GM18861 (cell line): ENCODE data around the gene RASGRF1.
A peak's percentile ranks its signal among the peaks of the same experiment; 100 is the strongest.
"Not testable (repeated sequence)": the region's sequence is repeated elsewhere in the genome, so short reads cannot be mapped to it uniquely, and the experiment has no call there.

Experiments
- ATAC-seq: cut with Tn5 transposase; IDR thresholded peaks from one replicate; pipeline ENCODE4 v1.9.1; 2021; ENCODE audit not compliant: unreplicated experiment

Gene RASGRF1

GRCh38 chr15:79016527-79017170 lies 73.9 kb downstream of the RASGRF1 start:
- ATAC-seq, result no peak

GRCh38 chr15:79015416-79015815 lies 75.2 kb downstream of the RASGRF1 start:
- peak; percentile 56 for ATAC-seq

- ATAC-seq, result no peak
These were observed 80.3 kb downstream of the RASGRF1 start for GRCh38 chr15:79010278-79010677.

- no peak for ATAC-seq
These were observed 81.2 kb downstream of the RASGRF1 start for GRCh38 chr15:79009379-79009778.

GRCh38 chr15:79008659-79009058 lies 81.9 kb downstream of the RASGRF1 start:
- ATAC-seq, result no peak

GRCh38 chr15:79007066-79007465 lies 83.5 kb downstream of the RASGRF1 start:
- ATAC-seq, result no peak

GRCh38 chr15:79006071-79006470 lies 84.5 kb downstream of the RASGRF1 start:
- ATAC-seq, result no peak

- ATAC-seq, result peak; percentile 80
These were observed 86.2 kb downstream of the RASGRF1 start for GRCh38 chr15:79004336-79004735.

GRCh38 chr15:79003896-79004295 lies 86.7 kb downstream of the RASGRF1 start:
- ATAC-seq, result no peak

- no peak for ATAC-seq
These were observed 87.3 kb downstream of the RASGRF1 start for GRCh38 chr15:79003301-79003700.

- no peak for ATAC-seq
These were observed 88.0 kb downstream of the RASGRF1 start for GRCh38 chr15:79002581-79002980.

GRCh38 chr15:78999636-79000035 lies 90.9 kb downstream of the RASGRF1 start:
- ATAC-seq, result no peak

GRCh38 chr15:78998526-78998925 lies 92.1 kb downstream of the RASGRF1 start:
- ATAC-seq, result no peak

GRCh38 chr15:78997981-78998499 lies 92.5 kb downstream of the RASGRF1 start:
- ATAC-seq, result no peak

GRCh38 chr15:78996894-78997275 lies 93.7 kb downstream of the RASGRF1 start:
- ATAC-seq, result no peak

- no peak for ATAC-seq
These were observed 94.4 kb downstream of the RASGRF1 start for GRCh38 chr15:78995921-78996893.

- not testable (repeated sequence) for ATAC-seq
These were observed 95.4 kb downstream of the RASGRF1 start for GRCh38 chr15:78995161-78995560.

GRCh38 chr15:78993931-78994530 lies 96.5 kb downstream of the RASGRF1 start:
- ATAC-seq, result no peak

- no peak for ATAC-seq
These were observed 97.2 kb downstream of the RASGRF1 start for GRCh38 chr15:78993257-78993930.

- no peak for ATAC-seq
These were observed 97.9 kb downstream of the RASGRF1 start for GRCh38 chr15:78992416-78993256.
